Liver (tissue), 9 donors: Measurements from ENCODE around the gene TP63. TPM values are rescaled to one million over a fixed set of nuclear protein-coding genes. Genes with fewer than 3 reads are reported as not detected.

Source experiments
- DNase-seq: peaks from one replicate; pipeline ENCODE4 v3.0.0-alpha.2; 2017; ENCODE audit warnings: low spot score
- H3K27ac ChIP-seq, 2 donors: one replicate each; pipeline ENCODE4 v1.7.0; 2013; ENCODE audit warnings: inconsistent platforms in 2 of 2, low read length in 2 of 2, control low read depth in 1 of 2, low read depth in 1 of 2, mild to moderate bottlenecking in 1 of 2
- H3K27me3 ChIP-seq, 4 donors: one replicate each; pipeline versions ENCODE4 v1.6.1 to v1.7.0; 2013; ENCODE audit warnings: low read length in 3 of 4, inconsistent platforms in 1 of 4, mild to moderate bottlenecking in 1 of 4, moderate library complexity in 1 of 4; ENCODE audit not compliant: control insufficient read depth in 4 of 4, insufficient read depth in 4 of 4
- H3K36me3 ChIP-seq, 4 donors: one replicate each; pipeline versions ENCODE4 v1.6.1 to v1.7.0; 2013; ENCODE audit warnings: low read length in 3 of 4, mild to moderate bottlenecking in 3 of 4, low read depth in 1 of 4, moderate library complexity in 1 of 4; ENCODE audit not compliant: control insufficient read depth in 4 of 4, insufficient read depth in 3 of 4
- H3K4me1 ChIP-seq, 4 donors: one replicate each; pipeline versions ENCODE4 v1.6.1 to v1.7.0; 2013; ENCODE audit warnings: low read length in 3 of 4, mild to moderate bottlenecking in 3 of 4, moderate library complexity in 1 of 4; ENCODE audit not compliant: control insufficient read depth in 4 of 4, insufficient read depth in 4 of 4
- H3K4me3 ChIP-seq, 3 donors: one replicate each; pipeline versions ENCODE4 v1.6.1 to v1.7.0; 2013; ENCODE audit warnings: low read length in 3 of 3, control low read depth in 1 of 3, low read depth in 1 of 3, mild to moderate bottlenecking in 1 of 3
- H3K9ac ChIP-seq, 2 donors: one replicate each; pipeline ENCODE4 v1.7.0; 2013; ENCODE audit warnings: low read length in 2 of 2, mild to moderate bottlenecking in 2 of 2, moderate library complexity in 2 of 2, control low read depth in 1 of 2, low read depth in 1 of 2
- H3K9me3 ChIP-seq, 4 donors: one replicate each; pipeline versions ENCODE4 v1.6.1 to v1.7.0; 2013; ENCODE audit warnings: low read length in 3 of 4; ENCODE audit not compliant: control insufficient read depth in 4 of 4
- ATF3 ChIP-seq: IDR thresholded peaks from 2 replicates; pipeline ENCODE4 v1.6.1; 2016; ENCODE audit warnings: antibody characterized with exemption
- CTCF ChIP-seq: fragments of 150-350 bp; IDR thresholded peaks from 2 replicates; pipeline ENCODE4 v1.5.1; 2017; ENCODE audit warnings: improper control_type of control experiment, low read depth, low read length; ENCODE audit not compliant: missing input control
- EGR1 ChIP-seq, 2 donors: IDR thresholded peaks; 2 replicates each; pipeline ENCODE4 v1.6.1; 2016 to 2018; ENCODE audit warnings: antibody characterized with exemption in 2 of 2, low read depth in 2 of 2
- FOXA1 ChIP-seq: IDR thresholded peaks from 2 replicates; pipeline ENCODE4 v1.6.1; 2016; ENCODE audit warnings: antibody characterized with exemption
- FOXA2 ChIP-seq: IDR thresholded peaks from 2 replicates; pipeline ENCODE4 v1.6.1; 2016; ENCODE audit warnings: antibody characterized with exemption
- HNF4A ChIP-seq, 2 donors: conservative IDR thresholded peaks; 2 replicates each; pipeline ENCODE4 v1.6.1; 2016; ENCODE audit warnings: antibody characterized with exemption in 2 of 2, mild to moderate bottlenecking in 2 of 2
- HNF4G ChIP-seq: IDR thresholded peaks from 2 replicates; pipeline ENCODE4 v1.6.1; 2016; ENCODE audit warnings: antibody characterized with exemption
- JUND ChIP-seq, 2 donors: IDR thresholded peaks; 2 replicates each; pipeline ENCODE4 v1.6.1; 2016; ENCODE audit warnings: antibody characterized with exemption in 2 of 2
- NR2F2 ChIP-seq: IDR thresholded peaks from 2 replicates; pipeline ENCODE4 v1.6.1; 2016; ENCODE audit warnings: antibody characterized with exemption
- RAD21 ChIP-seq, 2 donors: IDR thresholded peaks; 2 replicates each; pipeline ENCODE4 v1.6.1; 2016; ENCODE audit warnings: antibody characterized with exemption in 2 of 2, mild to moderate bottlenecking in 2 of 2
- RXRA ChIP-seq, 2 donors: IDR thresholded peaks; 2 replicates each; pipeline ENCODE4 v1.6.1; 2017 to 2018; ENCODE audit warnings: antibody characterized with exemption in 2 of 2, mild to moderate bottlenecking in 1 of 2
- SP1 ChIP-seq: IDR thresholded peaks from 2 replicates; pipeline ENCODE4 v1.6.1; 2018; ENCODE audit warnings: antibody characterized with exemption, mild to moderate bottlenecking
- TAF1 ChIP-seq: conservative IDR thresholded peaks from 2 replicates; pipeline ENCODE4 v1.6.1; 2016; ENCODE audit warnings: antibody characterized with exemption, mild to moderate bottlenecking
- YY1 ChIP-seq: IDR thresholded peaks from 2 replicates; pipeline ENCODE4 v1.6.1; 2016; ENCODE audit warnings: antibody characterized with exemption, mild to moderate bottlenecking
- WGBS: extraction: QIAGEN DNeasy Blood & Tissue Kit; methylation state at CpG from one replicate; pipeline ENCODE4 v1.1.7; 2013; 5-methylcytosine and 5-hydroxymethylcytosine counted together
- polyA plus RNA-seq, 2 donors: library from polyadenylated mRNA; stranded (reverse) in 1 of 2; unstranded in 1 of 2; fragments of 200-250 nt in 1 of 2; fragments of >200 nt in 1 of 2; fragmentation: Nextera tagmentation in 1 of 2; extraction: Ambion mirVana in 1 of 2; gene quantifications; one replicate each; pipeline versions ENCODE4 v1.2.1 to v1.2.3, GENCODE V29; 2013 to 2015
- total RNA-seq, 2 donors: library from RNA; depleted of rRNA; stranded (reverse); fragments of >200 nt; gene quantifications; one replicate each; pipeline ENCODE4 v1.2.3, GENCODE V29; 2014
- TF ChIP-seq, protein P1 (sequence below): IDR thresholded peaks from 2 replicates; pipeline ENCODE4 v1.6.1; 2016; ENCODE audit warnings: antibody characterized with exemption, mild to moderate bottlenecking
- donor health status: healthy.
- donor health status: healthy.
- donor health status: healthy.
- donor health status: healthy.
- donor health status: healthy.

The TP63 gene
- total and polyA plus RNA-seq, 4 donors, result under 0.01 to 0.08 (median 0.05) TPM; not detected in 1

DNA sequence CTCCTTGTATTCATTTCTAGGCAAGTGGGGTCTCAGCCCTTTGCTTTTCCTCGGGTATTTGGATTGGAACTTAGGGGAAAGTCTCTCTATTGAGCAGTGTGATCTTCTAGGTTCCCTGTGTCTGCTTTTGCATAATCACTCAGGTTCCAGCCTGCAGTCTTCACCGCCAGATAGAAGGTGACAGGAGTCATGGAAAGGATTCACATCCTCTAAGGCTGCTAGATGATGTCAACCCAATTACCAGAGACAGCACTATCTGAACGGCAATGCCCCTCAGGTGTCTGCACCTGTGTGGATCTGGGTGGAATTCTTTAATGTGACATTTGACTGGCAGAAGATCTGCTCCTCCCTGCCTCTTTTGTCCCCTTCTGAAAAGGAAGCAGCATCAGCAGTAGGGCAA lies 311.8 kb downstream of the TP63 start:
- Histone ChIP-seq H3K9ac (no peak overlapping the region), H3K27ac (no peak overlapping the region), H3K4me3 (no peak overlapping the region), H3K4me1 (no peaks in the 10 kb centered on the region), H3K9me3 (no peaks in the 10 kb centered on the region), H3K27me3 (no peaks in the 10 kb centered on the region), H3K36me3 (no peaks in the 10 kb centered on the region)
- no peak for TF ChIP-seq RXRA (IDR thresholded peaks at IDR 0.05)
- no peak for TF ChIP-seq HNF4G
- TF ChIP-seq RAD21 (IDR thresholded peaks at IDR 0.05), result no peak
- no peak for TF ChIP-seq EGR1 (IDR thresholded peaks at IDR 0.05; ENCODE audit: low read depth in 2 of 2)
- no peak for TF ChIP-seq YY1
- TF ChIP-seq SP1, result no peak
- TF ChIP-seq CTCF, result no peak
- no peak for TF ChIP-seq HNF4A (conservative IDR thresholded peaks at IDR 0.05)
- no peak for TF ChIP-seq FOXA2
- no peak for TF ChIP-seq ATF3
- TF ChIP-seq FOXA1, result no peak
- TF ChIP-seq NR2F2, result no peak
- WGBS, result 92% methylated on average over 3 of the region's 3 CpGs
- DNase-seq, result no peak

- Histone ChIP-seq H3K27ac (no peak overlapping the region), H3K27me3 (no peaks in the 10 kb centered on the region), H3K9me3 (no peaks in the 10 kb centered on the region), H3K36me3 (no peaks in the 10 kb centered on the region), H3K4me3 (no peak overlapping the region), H3K4me1 (peaks cover 0 to 2% (median 1%) of the 10 kb centered on the region in 4 donors), H3K9ac (no peak overlapping the region)
- TF ChIP-seq, protein P1, sequence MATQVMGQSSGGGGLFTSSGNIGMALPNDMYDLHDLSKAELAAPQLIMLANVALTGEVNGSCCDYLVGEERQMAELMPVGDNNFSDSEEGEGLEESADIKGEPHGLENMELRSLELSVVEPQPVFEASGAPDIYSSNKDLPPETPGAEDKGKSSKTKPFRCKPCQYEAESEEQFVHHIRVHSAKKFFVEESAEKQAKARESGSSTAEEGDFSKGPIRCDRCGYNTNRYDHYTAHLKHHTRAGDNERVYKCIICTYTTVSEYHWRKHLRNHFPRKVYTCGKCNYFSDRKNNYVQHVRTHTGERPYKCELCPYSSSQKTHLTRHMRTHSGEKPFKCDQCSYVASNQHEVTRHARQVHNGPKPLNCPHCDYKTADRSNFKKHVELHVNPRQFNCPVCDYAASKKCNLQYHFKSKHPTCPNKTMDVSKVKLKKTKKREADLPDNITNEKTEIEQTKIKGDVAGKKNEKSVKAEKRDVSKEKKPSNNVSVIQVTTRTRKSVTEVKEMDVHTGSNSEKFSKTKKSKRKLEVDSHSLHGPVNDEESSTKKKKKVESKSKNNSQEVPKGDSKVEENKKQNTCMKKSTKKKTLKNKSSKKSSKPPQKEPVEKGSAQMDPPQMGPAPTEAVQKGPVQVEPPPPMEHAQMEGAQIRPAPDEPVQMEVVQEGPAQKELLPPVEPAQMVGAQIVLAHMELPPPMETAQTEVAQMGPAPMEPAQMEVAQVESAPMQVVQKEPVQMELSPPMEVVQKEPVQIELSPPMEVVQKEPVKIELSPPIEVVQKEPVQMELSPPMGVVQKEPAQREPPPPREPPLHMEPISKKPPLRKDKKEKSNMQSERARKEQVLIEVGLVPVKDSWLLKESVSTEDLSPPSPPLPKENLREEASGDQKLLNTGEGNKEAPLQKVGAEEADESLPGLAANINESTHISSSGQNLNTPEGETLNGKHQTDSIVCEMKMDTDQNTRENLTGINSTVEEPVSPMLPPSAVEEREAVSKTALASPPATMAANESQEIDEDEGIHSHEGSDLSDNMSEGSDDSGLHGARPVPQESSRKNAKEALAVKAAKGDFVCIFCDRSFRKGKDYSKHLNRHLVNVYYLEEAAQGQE, result no peak
- TF ChIP-seq SP1 (no peak), JUND (IDR thresholded peaks at IDR 0.05) (no peak), TAF1 (no peak)
- 84% methylated on average over 14 of the region's 14 CpGs for WGBS
- no peak for DNase-seq
These were observed 313.3 kb downstream of the TP63 start for GRCh38 chr3:189944285-189945145.
